Measurements from ENCODE around the gene SWT1. TPM values are rescaled to one million over a fixed set of nuclear protein-coding genes. Genes with fewer than 3 reads are reported as not detected.

Gene SWT1
- total and polyA plus RNA-seq, 9 of the 15 experiments (the other 6 are each of a cell fraction or from before 2014, with no cell fraction given), result 1.5 to 3.4 (median 2.3) TPM

GRCh38 chr1:185155600-185156287 lies 1.2 kb upstream of the SWT1 start:
- H3K4me2 ChIP-seq (ENCODE audit: insufficient read depth, low read length), result peak overlapping the region; percentile 95
- no peaks in the 10 kb centered on the region for H4K20me1 ChIP-seq (replicated peaks; ENCODE audit: control insufficient read depth, insufficient read depth, low read length)
- in situ Hi-C loops (cut with MboI) (no loop called here), intact Hi-C loops (cut with micrococcal nuclease) (loop anchor here (5.0 kb wide), 1 partner anchor 398 kb away; no protein-coding TSS in a partner anchor)
- peak overlapping the region; percentile 92 for H2AFZ ChIP-seq (ENCODE audit: low read depth, low read length)
- H3K9me1 ChIP-seq (ENCODE audit: control insufficient read depth, insufficient read depth, low read length), result no peaks in the 10 kb centered on the region
- peaks cover 41% of the 10 kb centered on the region for H3K79me2 ChIP-seq (ENCODE audit: control insufficient read depth, insufficient read depth, low read length)
- FAIRE-seq (no peak), ATAC-seq (no peak), DNase-seq (ENCODE audit: extremely low read depth in 1 of 4, low spot score in 3 of 4) (no peak)
- no peaks in the 10 kb centered on the region for H3K9me3 ChIP-seq (replicated peaks; ENCODE audit: control insufficient read depth, insufficient read depth, low read depth, low read length)
- H3K4me1 ChIP-seq (replicated peaks in 1 of 2; ENCODE audit: control insufficient read depth in 2 of 2, insufficient read depth in 2 of 2, low read length in 2 of 2), result peaks cover 10 to 32% of the 10 kb centered on the region in 2 experiments; a peak in 3 of 5 replicates
- peak overlapping the region; percentile 89 to 98 for H3K9ac ChIP-seq (ENCODE audit: insufficient read depth in 1 of 2, low read depth in 2 of 2, low read length in 2 of 2)
- ChIA-PET CTCF (ENCODE audit: low intra/inter-chr PET ratio) (no interaction called here), POLR2A (interaction anchor here (0.5 to 1.7 kb wide), 8 partner anchors 8 to 1040 kb away, joined by 3 to 4 read pairs (median 3); no protein-coding TSS in a partner anchor)
- H3K27ac ChIP-seq (ENCODE audit: extremely low read depth, low read depth, low read length), result peak overlapping the region; percentile 88
- WGBS (ENCODE audit: insufficient coverage, low coverage, missing lambda C conversion rate), result under 1% methylated on average over 11 of the region's 11 CpGs
- peaks cover 4% of the 10 kb centered on the region; the same call in 2 of the 3 replicates for H3K36me3 ChIP-seq (ENCODE audit: control insufficient read depth, insufficient read depth, low read length)
- no TSS peak for BruUV-seq (replicated peaks)
- TF ChIP-seq SRSF9 (IDR thresholded peaks at IDR 0.05; ENCODE audit: borderline replicate concordance, low read depth, low read length), result no peak
- TF ChIP-seq TBP (optimal IDR thresholded peaks at IDR 0.05; ENCODE audit: low read depth, low read length), result peak; percentile 25
- TF ChIP-seq CHD1 (IDR thresholded peaks at IDR 0.05; ENCODE audit: low read length), result peak; percentile 9
- no peak for TF ChIP-seq SOX6 (IDR thresholded peaks at IDR 0.05)
- 0 out of 2 replicates have a peak, but pooled peaks have one; percentile 9 for TF ChIP-seq KAT8 (IDR thresholded peaks at IDR 0.05; ENCODE audit: low read depth)
- TF ChIP-seq TFAM (CRISPR knock-in tag; conservative IDR thresholded peaks at IDR 0.05), result no peak
- TF ChIP-seq PRDM10 (IDR thresholded peaks at IDR 0.05; ENCODE audit: partially characterized antibody), result peak; percentile 10
- TF ChIP-seq HMBOX1 (IDR thresholded peaks at IDR 0.05), result peak; percentile 93
- peak; percentile 58; the same call in 1 of the 2 replicates for TF ChIP-seq KAT7 (CRISPR knock-in tag; IDR thresholded peaks at IDR 0.05; ENCODE audit: borderline replicate concordance)
- peak; percentile 58 for TF ChIP-seq RFX1 (IDR thresholded peaks at IDR 0.05)
- TF ChIP-seq FOXM1 (IDR thresholded peaks at IDR 0.05; ENCODE audit: low read depth), result no peak
- TF ChIP-seq FOXM1 (CRISPR knock-in tag; IDR thresholded peaks at IDR 0.05; ENCODE audit: low read depth), result no peak
- peak; percentile 51 for TF ChIP-seq SAP30 (IDR thresholded peaks at IDR 0.05; ENCODE audit: borderline replicate concordance, insufficient read depth, low read depth, low read length, poor library complexity, severe bottlenecking)
- TF ChIP-seq HDAC3 (IDR thresholded peaks at IDR 0.05; ENCODE audit: borderline replicate concordance, partially characterized antibody), result peak; percentile 16
- H3K4me3 ChIP-seq, result peak overlapping the region; percentile 87
- no peaks in the 10 kb centered on the region for H3K27me3 ChIP-seq (ENCODE audit: control insufficient read depth in 2 of 2, insufficient read depth in 2 of 2, low read length in 2 of 2)
